Mesendoderm (in vitro differentiated cells): ENCODE data around the gene MYO15A.
"Not testable (repeated sequence)": the region's sequence is repeated elsewhere in the genome, so short reads cannot be mapped to it uniquely, and the experiment has no call there.

Experiments
- DNase-seq: peaks from one replicate; pipeline ENCODE4 v3.0.0; 2013
- H2AK5ac ChIP-seq: 2 replicates; pipeline ENCODE4 v1.6.1; 2013; ENCODE audit warnings: low read length, inconsistent platforms
- H2BK120ac ChIP-seq: 2 replicates; pipeline ENCODE4 v1.6.1; 2013; ENCODE audit warnings: low read depth, mild to moderate bottlenecking, low read length, moderate library complexity, mixed read lengths
- H2BK15ac ChIP-seq: replicated peaks from 2 replicates; pipeline ENCODE4 v1.6.1; 2013; ENCODE audit warnings: low read depth, mild to moderate bottlenecking, moderate library complexity
- H2BK5ac ChIP-seq: 2 replicates; pipeline ENCODE4 v1.6.1; 2013; ENCODE audit warnings: low read length, inconsistent platforms
- H3K18ac ChIP-seq: 2 replicates; pipeline ENCODE4 v1.6.1; 2013; ENCODE audit warnings: mild to moderate bottlenecking, low read length, mixed read lengths
- H3K23ac ChIP-seq: one replicate; pipeline ENCODE4 v1.6.1; 2013; ENCODE audit warnings: low read length
- H3K27ac ChIP-seq: 2 replicates; pipeline ENCODE4 v1.5.1; 2013; ENCODE audit warnings: low read depth, mild to moderate bottlenecking, inconsistent platforms, low read length, moderate library complexity
- H3K27me3 ChIP-seq: 2 replicates; pipeline ENCODE4 v1.6.1; 2013; ENCODE audit warnings: low read length, control low read depth, mild to moderate bottlenecking, inconsistent platforms; ENCODE audit not compliant: insufficient read depth, poor library complexity
- H3K36me3 ChIP-seq: 2 replicates; pipeline ENCODE4 v1.6.1; 2013; ENCODE audit warnings: low read length, inconsistent platforms; ENCODE audit not compliant: control insufficient read depth, insufficient read depth
- H3K4ac ChIP-seq: one replicate; pipeline ENCODE4 v1.6.1; 2013; ENCODE audit warnings: low read depth, mild to moderate bottlenecking, low read length, moderate library complexity
- H3K4me1 ChIP-seq: 2 replicates; pipeline ENCODE4 v1.6.1; 2013; ENCODE audit warnings: low read depth, low read length, inconsistent platforms; ENCODE audit not compliant: control insufficient read depth
- H3K4me2 ChIP-seq: 2 replicates; pipeline ENCODE4 v1.6.1; 2013; ENCODE audit warnings: low read length
- H3K4me3 ChIP-seq: 2 replicates; pipeline ENCODE4 v1.5.1; 2013; ENCODE audit warnings: mild to moderate bottlenecking, low read length
- H3K56ac ChIP-seq: one replicate; pipeline ENCODE4 v1.6.1; 2013; ENCODE audit warnings: low read length
- H3K79me1 ChIP-seq: 2 replicates; pipeline ENCODE4 v1.6.1; 2013; ENCODE audit warnings: low read length, inconsistent platforms
- H3K79me2 ChIP-seq: 2 replicates; pipeline ENCODE4 v1.6.1; 2013; ENCODE audit warnings: mild to moderate bottlenecking, low read length; ENCODE audit not compliant: control insufficient read depth, insufficient read depth
- H3K9ac ChIP-seq: 2 replicates; pipeline ENCODE4 v1.6.1; 2013; ENCODE audit warnings: low read length, inconsistent platforms
- H4K5ac ChIP-seq: one replicate; pipeline ENCODE4 v1.6.1; 2013; ENCODE audit warnings: low read length
- H4K8ac ChIP-seq: one replicate; pipeline ENCODE4 v1.6.1; 2013; ENCODE audit warnings: low read depth, mild to moderate bottlenecking, control low read depth, low read length, moderate library complexity
- WGBS: extraction: QIAGEN DNeasy Blood & Tissue Kit; methylation state at CpG from one replicate; pipeline ENCODE4 v1.1.7; 2013; ENCODE audit warnings: low lambda C conversion rate, missing lambda C conversion rate; ENCODE audit not compliant: insufficient coverage; ENCODE audit errors: extremely low coverage; 5-methylcytosine and 5-hydroxymethylcytosine counted together

Gene MYO15A

DNA sequence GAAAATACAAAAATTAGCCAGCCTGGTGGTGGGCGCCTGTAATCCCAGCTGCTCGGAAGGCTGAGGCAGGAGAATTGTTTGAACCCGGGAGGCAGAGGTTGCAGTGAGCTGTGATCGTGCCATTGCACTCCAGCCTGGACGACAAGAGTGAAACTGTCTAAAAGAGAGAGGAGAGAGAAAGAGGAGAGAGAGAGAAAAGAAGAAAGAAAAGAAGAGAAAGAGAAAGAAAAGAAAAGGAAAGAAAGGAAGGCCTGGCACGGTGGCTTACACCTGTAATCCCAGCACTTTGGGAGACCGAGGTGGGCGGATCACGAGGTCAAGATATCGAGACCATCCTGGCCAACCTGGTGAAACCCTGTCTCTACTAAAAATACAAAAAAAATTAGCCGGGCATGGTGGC is 108.3 kb downstream of the MYO15A start:
- not testable (repeated sequence) for H3K27me3 ChIP-seq, DNase-seq, H4K8ac ChIP-seq, H3K9ac ChIP-seq, H3K4ac ChIP-seq, H3K79me2 ChIP-seq, H3K56ac ChIP-seq, H4K5ac ChIP-seq, H3K4me3 ChIP-seq, H2BK5ac ChIP-seq, H2AK5ac ChIP-seq, H3K27ac ChIP-seq, H3K18ac ChIP-seq, H3K36me3 ChIP-seq, H3K79me1 ChIP-seq, H3K4me2 ChIP-seq, H3K4me1 ChIP-seq, H3K23ac ChIP-seq, H2BK15ac ChIP-seq, H2BK120ac ChIP-seq
- WGBS, result no CpG with 5 or more reads among the region's 11 CpGs

DNA sequence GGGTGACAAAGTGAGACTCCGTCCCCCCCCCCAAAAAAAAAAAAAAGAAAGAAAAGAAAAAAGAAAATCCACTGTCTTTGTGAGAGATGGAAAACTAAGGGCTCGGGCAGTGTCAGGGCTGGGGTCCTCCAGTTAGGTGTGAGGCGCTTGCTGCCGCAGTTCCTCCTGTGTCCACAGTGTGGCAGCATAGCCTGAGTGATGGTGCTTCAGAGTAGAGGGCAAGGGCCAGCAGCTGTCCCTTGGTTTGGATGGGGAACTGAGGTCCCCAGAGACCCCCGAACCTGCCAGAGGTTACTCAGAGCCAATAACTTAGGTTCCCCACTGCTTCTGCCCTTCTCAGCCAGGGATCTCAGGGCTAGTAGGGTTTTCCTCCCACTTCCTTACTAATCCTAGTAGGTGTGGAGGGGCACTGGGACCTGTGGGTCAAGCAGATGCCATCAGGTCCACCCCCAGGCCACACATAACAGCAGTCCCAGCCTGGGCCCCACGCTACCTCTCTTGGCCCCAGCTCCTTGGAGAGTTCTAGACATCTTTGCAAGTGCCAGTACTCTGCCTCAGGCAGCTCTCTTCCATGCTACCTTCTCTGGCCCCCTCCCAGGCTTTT is 109.0 kb downstream of the MYO15A start:
- Histone ChIP-seq H3K9ac (no peak overlapping the region), H3K79me1 (no peaks in the 10 kb centered on the region), H3K27me3 (no peaks in the 10 kb centered on the region), H2BK5ac (no peak overlapping the region), H3K36me3 (no peaks in the 10 kb centered on the region), H3K27ac (no peak overlapping the region), H3K23ac (no peak overlapping the region), H2AK5ac (no peak overlapping the region), H4K5ac (no peak overlapping the region), H4K8ac (no peak overlapping the region), H3K4me1 (no peaks in the 10 kb centered on the region), H3K4ac (no peak overlapping the region), H2BK15ac (no peak overlapping the region), H3K4me2 (no peak overlapping the region), H3K79me2 (no peaks in the 10 kb centered on the region), H3K4me3 (no peak overlapping the region), H3K18ac (no peak overlapping the region), H2BK120ac (no peak overlapping the region), H3K56ac (no peak overlapping the region)
- no CpG with 5 or more reads among the region's 6 CpGs for WGBS
- peak; percentile 70 for DNase-seq

DNA sequence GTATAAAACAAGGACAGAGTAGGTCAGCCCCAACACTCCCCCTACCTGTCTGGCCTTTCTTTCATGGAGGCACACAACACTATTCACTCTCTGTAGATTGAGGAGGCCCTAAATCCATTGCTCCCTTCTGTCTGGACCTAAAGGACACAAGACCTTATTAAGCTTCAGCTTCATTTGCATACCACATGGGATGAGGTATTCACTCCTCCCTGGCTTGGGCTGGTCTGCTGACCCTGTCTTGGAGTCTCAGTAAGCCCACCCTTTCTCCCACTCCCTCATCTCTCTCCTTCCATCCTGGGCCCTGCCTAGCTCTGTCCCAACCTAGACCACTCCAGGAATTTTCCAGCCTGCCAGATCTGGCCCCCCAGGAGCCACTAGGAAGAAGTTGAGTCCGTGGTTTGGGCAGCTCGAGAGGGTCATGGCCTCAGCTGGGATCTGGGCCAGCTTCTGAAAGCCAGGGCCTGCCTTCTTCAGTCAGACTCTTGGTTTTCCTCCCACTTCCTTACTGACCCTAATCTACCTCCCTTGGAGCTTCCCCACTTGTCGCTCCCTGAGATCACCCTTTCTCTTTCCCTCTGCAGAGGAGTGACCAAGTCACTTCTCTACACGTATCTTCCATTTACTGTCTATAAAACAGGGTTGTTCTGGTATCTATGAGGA is 110.3 kb downstream of the MYO15A start:
- H4K5ac ChIP-seq, result no peak overlapping the region
- H3K18ac ChIP-seq, result no peak overlapping the region
- no peak overlapping the region for H3K56ac ChIP-seq
- no peaks in the 10 kb centered on the region for H3K79me1 ChIP-seq
- H3K4me2 ChIP-seq, result no peak overlapping the region
- no peak overlapping the region for H3K4me3 ChIP-seq
- H3K27ac ChIP-seq, result no peak overlapping the region
- H3K27me3 ChIP-seq, result no peaks in the 10 kb centered on the region
- H2BK120ac ChIP-seq, result no peak overlapping the region
- H2BK5ac ChIP-seq, result no peak overlapping the region
- no peak overlapping the region for H2AK5ac ChIP-seq
- no peak overlapping the region for H4K8ac ChIP-seq
- H3K9ac ChIP-seq, result no peak overlapping the region
- no peaks in the 10 kb centered on the region for H3K4me1 ChIP-seq
- no CpG with 5 or more reads among the region's 4 CpGs for WGBS
- H3K4ac ChIP-seq, result no peak overlapping the region
- H3K36me3 ChIP-seq, result no peaks in the 10 kb centered on the region
- DNase-seq, result no peak
- no peak overlapping the region for H2BK15ac ChIP-seq
- no peaks in the 10 kb centered on the region for H3K79me2 ChIP-seq
- H3K23ac ChIP-seq, result no peak overlapping the region

DNA sequence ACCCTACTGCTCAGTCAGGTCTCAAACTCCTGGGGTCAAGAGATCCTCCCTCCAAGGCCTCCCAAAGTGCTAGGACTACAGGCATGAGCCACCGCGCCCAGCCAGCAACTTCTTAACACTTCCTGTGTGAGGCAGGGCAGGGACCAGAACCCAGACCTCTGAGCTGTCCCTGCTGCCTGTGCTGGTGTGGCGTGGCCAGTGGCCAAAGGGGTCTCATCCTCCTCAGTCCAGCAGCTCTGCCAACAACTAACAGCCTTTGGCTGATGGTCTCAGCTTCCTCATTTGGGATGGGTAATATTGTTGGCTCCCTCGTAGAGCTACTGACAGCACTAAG is 115.5 kb downstream of the MYO15A start:
- Histone ChIP-seq H3K23ac (peak overlapping the region; percentile 7), H2BK5ac (peak overlapping the region; percentile 29), H3K4me3 (no peak overlapping the region), H3K4ac (peak overlapping the region; percentile 49), H3K27me3 (no peaks in the 10 kb centered on the region), H3K79me2 (peaks cover 30% of the 10 kb centered on the region), H4K5ac (peak overlapping the region; percentile 73), H3K4me2 (no peak overlapping the region), H2AK5ac (peak overlapping the region; percentile 31), H3K56ac (peak overlapping the region; percentile 85), H3K4me1 (peaks cover 3% of the 10 kb centered on the region), H3K36me3 (no peaks in the 10 kb centered on the region), H3K18ac (peak overlapping the region; percentile 77), H4K8ac (no peak overlapping the region), H3K79me1 (peaks cover 22% of the 10 kb centered on the region), H2BK15ac (no peak overlapping the region), H3K27ac (peak overlapping the region; percentile 90), H3K9ac (peak overlapping the region; percentile 78), H2BK120ac (no peak overlapping the region)
- no peak for DNase-seq
- no CpG with 5 or more reads among the region's 4 CpGs for WGBS

DNA sequence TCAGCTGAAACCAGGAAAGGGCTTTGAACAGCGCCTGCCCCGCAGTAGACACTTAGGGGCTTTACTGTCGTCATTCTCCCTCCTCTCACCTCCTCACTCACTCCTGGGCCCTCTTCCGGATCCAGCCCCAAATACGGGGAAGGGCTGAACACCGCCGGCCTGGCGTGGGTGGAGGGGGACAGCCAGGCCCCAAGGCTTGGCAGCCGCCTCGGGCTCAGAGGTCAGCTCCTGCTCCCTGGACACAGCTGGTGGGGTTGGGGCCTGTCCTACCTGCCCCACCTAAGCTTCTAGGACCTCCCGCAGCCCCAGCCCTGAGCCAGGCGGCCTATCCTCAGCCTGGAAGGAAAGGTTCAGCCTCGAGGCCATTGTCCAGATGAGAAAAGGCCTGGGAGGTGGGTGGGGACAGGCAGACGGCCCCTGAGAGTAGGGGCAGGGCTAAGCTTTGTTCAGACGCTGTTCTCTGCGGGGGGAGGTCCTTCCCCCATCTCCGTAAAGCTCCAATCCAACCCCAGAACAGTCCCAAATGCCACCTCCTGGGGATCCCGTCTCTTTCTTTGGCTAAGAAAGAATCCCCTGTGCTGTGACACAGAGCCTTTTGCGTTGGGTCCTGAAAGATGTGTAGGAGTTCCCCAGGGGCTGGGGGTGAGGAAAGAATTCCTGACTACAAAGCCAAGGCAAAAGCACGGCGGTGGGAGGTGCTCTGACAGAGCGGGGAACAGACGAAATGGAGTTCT is 116.0 kb downstream of the MYO15A start:
- Histone ChIP-seq H3K4me3 (peak overlapping the region; percentile 9), H3K18ac (peak overlapping the region; percentile 77), H3K56ac (peak overlapping the region; percentile 85), H3K9ac (peak overlapping the region; percentile 81), H3K79me2 (peaks cover 35% of the 10 kb centered on the region), H2BK15ac (no peak overlapping the region), H3K4me2 (peak overlapping the region; percentile 58), H3K27me3 (no peaks in the 10 kb centered on the region), H4K8ac (no peak overlapping the region), H2BK5ac (peak overlapping the region; percentile 29), H2AK5ac (peak overlapping the region; percentile 31), H3K79me1 (peaks cover 27% of the 10 kb centered on the region), H3K36me3 (no peaks in the 10 kb centered on the region), H4K5ac (peak overlapping the region; percentile 73), H3K4me1 (peaks cover 3% of the 10 kb centered on the region), H3K27ac (peak overlapping the region; percentile 90), H3K4ac (peak overlapping the region; percentile 56), H3K23ac (peak overlapping the region; percentile 7), H2BK120ac (no peak overlapping the region)
- DNase-seq, result peak; percentile 98
- WGBS, result no CpG with 5 or more reads among the region's 23 CpGs
